H1 (cell line): ENCODE data around the gene GGT5. TPM values are rescaled to one million over a fixed set of nuclear protein-coding genes. Genes with fewer than 3 reads are reported as not detected.

Source experiments
- polyA plus RNA-seq, 7 experiments: library from polyadenylated mRNA; depleted of rRNA in 3 of 7; stranded (reverse) in 5 of 7; unstranded in 2 of 7; fragments of >200 nt in 5 of 7; fragments of 200-250 nt in 2 of 7; gene quantifications; 1 replicate in 5 of 7; 2 replicates in 1 of 7; 4 replicates in 1 of 7; pipeline versions ENCODE4 v1.2.1 to v1.2.3, GENCODE V29; 2011 to 2013; ENCODE audit warnings: missing spikeins in 2 of 7, mixed read lengths in 2 of 7
- total RNA-seq: library from RNA; stranded (reverse); fragmentation: NEBNext Ultra II Directional; extraction: Animal tissue kit (Norgen Biotek cat#: 25700); gene quantifications from 2 replicates; pipeline ENCODE4 v1.2.1, GENCODE V29; 2021
- TF ChIP-seq, protein P1 (sequence below): fragments of 300-600 bp; sonication (generic); IDR thresholded peaks from 2 replicates; pipeline ENCODE4 v1.7.1; 2012; ENCODE audit warnings: low read length, moderate library complexity, mild to moderate bottlenecking, inconsistent platforms; ENCODE audit not compliant: insufficient replicate concordance

Gene GGT5
- total and polyA plus RNA-seq, 2 of the 8 experiments (the other 6 are each of a cell fraction or from before 2014, with no cell fraction given), result 0.05 TPM; not detected in 1

GRCh38 chr22:24284747-24285203, 39.9 kb upstream of the GGT5 start (continued):
- TF ChIP-seq, protein P1, sequence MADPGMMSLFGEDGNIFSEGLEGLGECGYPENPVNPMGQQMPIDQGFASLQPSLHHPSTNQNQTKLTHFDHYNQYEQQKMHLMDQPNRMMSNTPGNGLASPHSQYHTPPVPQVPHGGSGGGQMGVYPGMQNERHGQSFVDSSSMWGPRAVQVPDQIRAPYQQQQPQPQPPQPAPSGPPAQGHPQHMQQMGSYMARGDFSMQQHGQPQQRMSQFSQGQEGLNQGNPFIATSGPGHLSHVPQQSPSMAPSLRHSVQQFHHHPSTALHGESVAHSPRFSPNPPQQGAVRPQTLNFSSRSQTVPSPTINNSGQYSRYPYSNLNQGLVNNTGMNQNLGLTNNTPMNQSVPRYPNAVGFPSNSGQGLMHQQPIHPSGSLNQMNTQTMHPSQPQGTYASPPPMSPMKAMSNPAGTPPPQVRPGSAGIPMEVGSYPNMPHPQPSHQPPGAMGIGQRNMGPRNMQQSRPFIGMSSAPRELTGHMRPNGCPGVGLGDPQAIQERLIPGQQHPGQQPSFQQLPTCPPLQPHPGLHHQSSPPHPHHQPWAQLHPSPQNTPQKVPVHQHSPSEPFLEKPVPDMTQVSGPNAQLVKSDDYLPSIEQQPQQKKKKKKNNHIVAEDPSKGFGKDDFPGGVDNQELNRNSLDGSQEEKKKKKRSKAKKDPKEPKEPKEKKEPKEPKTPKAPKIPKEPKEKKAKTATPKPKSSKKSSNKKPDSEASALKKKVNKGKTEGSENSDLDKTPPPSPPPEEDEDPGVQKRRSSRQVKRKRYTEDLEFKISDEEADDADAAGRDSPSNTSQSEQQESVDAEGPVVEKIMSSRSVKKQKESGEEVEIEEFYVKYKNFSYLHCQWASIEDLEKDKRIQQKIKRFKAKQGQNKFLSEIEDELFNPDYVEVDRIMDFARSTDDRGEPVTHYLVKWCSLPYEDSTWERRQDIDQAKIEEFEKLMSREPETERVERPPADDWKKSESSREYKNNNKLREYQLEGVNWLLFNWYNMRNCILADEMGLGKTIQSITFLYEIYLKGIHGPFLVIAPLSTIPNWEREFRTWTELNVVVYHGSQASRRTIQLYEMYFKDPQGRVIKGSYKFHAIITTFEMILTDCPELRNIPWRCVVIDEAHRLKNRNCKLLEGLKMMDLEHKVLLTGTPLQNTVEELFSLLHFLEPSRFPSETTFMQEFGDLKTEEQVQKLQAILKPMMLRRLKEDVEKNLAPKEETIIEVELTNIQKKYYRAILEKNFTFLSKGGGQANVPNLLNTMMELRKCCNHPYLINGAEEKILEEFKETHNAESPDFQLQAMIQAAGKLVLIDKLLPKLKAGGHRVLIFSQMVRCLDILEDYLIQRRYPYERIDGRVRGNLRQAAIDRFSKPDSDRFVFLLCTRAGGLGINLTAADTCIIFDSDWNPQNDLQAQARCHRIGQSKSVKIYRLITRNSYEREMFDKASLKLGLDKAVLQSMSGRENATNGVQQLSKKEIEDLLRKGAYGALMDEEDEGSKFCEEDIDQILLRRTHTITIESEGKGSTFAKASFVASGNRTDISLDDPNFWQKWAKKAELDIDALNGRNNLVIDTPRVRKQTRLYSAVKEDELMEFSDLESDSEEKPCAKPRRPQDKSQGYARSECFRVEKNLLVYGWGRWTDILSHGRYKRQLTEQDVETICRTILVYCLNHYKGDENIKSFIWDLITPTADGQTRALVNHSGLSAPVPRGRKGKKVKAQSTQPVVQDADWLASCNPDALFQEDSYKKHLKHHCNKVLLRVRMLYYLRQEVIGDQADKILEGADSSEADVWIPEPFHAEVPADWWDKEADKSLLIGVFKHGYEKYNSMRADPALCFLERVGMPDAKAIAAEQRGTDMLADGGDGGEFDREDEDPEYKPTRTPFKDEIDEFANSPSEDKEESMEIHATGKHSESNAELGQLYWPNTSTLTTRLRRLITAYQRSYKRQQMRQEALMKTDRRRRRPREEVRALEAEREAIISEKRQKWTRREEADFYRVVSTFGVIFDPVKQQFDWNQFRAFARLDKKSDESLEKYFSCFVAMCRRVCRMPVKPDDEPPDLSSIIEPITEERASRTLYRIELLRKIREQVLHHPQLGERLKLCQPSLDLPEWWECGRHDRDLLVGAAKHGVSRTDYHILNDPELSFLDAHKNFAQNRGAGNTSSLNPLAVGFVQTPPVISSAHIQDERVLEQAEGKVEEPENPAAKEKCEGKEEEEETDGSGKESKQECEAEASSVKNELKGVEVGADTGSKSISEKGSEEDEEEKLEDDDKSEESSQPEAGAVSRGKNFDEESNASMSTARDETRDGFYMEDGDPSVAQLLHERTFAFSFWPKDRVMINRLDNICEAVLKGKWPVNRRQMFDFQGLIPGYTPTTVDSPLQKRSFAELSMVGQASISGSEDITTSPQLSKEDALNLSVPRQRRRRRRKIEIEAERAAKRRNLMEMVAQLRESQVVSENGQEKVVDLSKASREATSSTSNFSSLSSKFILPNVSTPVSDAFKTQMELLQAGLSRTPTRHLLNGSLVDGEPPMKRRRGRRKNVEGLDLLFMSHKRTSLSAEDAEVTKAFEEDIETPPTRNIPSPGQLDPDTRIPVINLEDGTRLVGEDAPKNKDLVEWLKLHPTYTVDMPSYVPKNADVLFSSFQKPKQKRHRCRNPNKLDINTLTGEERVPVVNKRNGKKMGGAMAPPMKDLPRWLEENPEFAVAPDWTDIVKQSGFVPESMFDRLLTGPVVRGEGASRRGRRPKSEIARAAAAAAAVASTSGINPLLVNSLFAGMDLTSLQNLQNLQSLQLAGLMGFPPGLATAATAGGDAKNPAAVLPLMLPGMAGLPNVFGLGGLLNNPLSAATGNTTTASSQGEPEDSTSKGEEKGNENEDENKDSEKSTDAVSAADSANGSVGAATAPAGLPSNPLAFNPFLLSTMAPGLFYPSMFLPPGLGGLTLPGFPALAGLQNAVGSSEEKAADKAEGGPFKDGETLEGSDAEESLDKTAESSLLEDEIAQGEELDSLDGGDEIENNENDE, result no peak
